ENCODE results near the gene KRT4. TPM values are rescaled to one million over a fixed set of nuclear protein-coding genes. Genes with fewer than 3 reads are reported as not detected.
"Not testable (repeated sequence)": the region's sequence is repeated elsewhere in the genome, so short reads cannot be mapped to it uniquely, and the experiment has no call there.

KRT4 gene
- total RNA-seq, 2 experiments from 2014 or later = not detected

DNA sequence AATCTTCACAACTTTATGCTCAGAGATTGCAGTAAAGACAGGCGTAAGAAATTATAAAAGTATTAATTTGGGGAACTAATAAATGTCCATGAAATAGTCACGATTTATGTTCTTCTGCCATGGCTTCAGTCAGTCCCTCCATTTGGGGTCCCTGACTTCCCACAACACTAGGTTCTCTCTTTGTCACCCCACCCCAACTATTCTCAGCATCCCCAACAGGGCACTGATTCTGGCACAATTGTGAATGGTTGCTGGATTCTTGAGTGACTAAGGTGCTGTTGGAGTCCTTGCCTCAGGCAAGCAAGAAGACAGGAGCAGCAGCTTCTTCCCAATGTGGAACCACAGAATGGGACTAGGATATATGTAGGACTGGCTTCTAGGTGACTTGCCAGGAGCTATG, 52.1 kb downstream of the KRT4 start:
- ChIA-PET POLR2A (no interaction called here), CTCF (ENCODE audit: unreplicated experiment) (no interaction called here)
- Histone ChIP-seq H3K4me2 (ENCODE audit: low read length) (no peak overlapping the region), H3K36me3 (ENCODE audit: insufficient read depth, low read length) (no peaks in the 10 kb centered on the region), H3K4me1 (ENCODE audit: insufficient read depth, low read length, poor library complexity, severe bottlenecking) (no peaks in the 10 kb centered on the region), H3K9me3 (ENCODE audit: low read length) (no peaks in the 10 kb centered on the region), H2AFZ (ENCODE audit: low read length) (no peak overlapping the region), H3K27ac (ENCODE audit: low read depth, low read length, poor library complexity, severe bottlenecking) (no peak overlapping the region), H3K79me2 (ENCODE audit: insufficient read depth, low read depth, low read length) (no peaks in the 10 kb centered on the region), H3K9me2 (ENCODE audit: insufficient read depth, low read length) (no peaks in the 10 kb centered on the region), H3K4me3 (ENCODE audit: low read depth, low read length, poor library complexity, severe bottlenecking) (no peak overlapping the region), H4K20me1 (ENCODE audit: insufficient read depth, low read length) (no peaks in the 10 kb centered on the region)
- TF ChIP-seq, protein P1, sequence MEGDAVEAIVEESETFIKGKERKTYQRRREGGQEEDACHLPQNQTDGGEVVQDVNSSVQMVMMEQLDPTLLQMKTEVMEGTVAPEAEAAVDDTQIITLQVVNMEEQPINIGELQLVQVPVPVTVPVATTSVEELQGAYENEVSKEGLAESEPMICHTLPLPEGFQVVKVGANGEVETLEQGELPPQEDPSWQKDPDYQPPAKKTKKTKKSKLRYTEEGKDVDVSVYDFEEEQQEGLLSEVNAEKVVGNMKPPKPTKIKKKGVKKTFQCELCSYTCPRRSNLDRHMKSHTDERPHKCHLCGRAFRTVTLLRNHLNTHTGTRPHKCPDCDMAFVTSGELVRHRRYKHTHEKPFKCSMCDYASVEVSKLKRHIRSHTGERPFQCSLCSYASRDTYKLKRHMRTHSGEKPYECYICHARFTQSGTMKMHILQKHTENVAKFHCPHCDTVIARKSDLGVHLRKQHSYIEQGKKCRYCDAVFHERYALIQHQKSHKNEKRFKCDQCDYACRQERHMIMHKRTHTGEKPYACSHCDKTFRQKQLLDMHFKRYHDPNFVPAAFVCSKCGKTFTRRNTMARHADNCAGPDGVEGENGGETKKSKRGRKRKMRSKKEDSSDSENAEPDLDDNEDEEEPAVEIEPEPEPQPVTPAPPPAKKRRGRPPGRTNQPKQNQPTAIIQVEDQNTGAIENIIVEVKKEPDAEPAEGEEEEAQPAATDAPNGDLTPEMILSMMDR (conservative IDR thresholded peaks at IDR 0.05; ENCODE audit: low read length) = no peak
- no peak for TF ChIP-seq EZH2phosphoT487 (IDR thresholded peaks at IDR 0.05; ENCODE audit: borderline replicate concordance, low read depth, low read length)
- no peak for DNase-seq (ENCODE audit: low spot score)
- intact Hi-C loops (cut with micrococcal nuclease; ENCODE audit: unreplicated experiment) = no loop called here
- BruUV-seq (replicated peaks) = no TSS peak

DNA sequence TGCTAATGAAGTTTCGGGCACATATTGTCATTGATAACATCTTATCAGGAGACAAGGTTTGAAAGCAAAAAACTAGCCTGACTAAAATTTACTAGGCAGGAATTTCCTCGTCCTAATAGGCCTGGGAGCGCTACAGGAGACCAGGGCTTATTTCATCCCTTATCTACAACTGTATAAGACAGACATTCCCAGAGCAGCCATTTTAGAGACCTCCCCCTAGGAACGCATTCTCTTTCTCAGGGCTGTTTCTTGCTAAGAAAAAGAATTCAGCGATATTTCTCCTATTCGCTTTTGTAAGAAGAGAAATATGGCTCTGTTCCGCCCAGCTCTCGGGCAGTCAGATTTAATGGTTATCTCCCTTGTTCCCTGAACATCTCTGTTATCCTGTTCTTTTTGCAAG, 52.7 kb downstream of the KRT4 start:
- intact Hi-C loops (cut with micrococcal nuclease; ENCODE audit: unreplicated experiment); CTCF ChIA-PET (ENCODE audit: unreplicated experiment); BruUV-seq (replicated peaks): not testable (repeated sequence)

DNA sequence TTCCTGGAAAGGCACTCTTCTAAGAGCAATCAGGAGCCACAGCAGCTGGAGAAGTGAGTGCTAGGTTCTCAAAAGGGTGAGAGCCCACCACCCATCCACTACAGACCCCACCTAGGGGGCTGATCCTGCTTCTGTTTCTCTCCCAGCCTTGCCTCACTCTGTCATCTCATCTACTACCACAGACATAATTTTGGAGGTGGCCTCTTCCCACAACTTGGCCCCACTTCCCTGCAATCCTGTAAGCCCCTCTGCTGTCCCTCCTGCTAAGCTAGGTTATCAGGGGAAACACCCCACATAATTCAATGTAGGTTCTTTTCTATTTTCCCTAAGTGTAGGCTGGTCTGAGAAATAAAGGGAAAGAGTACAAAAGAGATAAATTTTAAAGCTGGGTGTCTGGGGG, 53.3 kb downstream of the KRT4 start:
- no peak for DNase-seq (ENCODE audit: low spot score)
- Histone ChIP-seq H3K9me2 (ENCODE audit: insufficient read depth, low read length) (no peaks in the 10 kb centered on the region), H3K27ac (ENCODE audit: low read depth, low read length, poor library complexity, severe bottlenecking) (no peak overlapping the region), H3K9me3 (ENCODE audit: low read length) (no peaks in the 10 kb centered on the region), H3K36me3 (ENCODE audit: insufficient read depth, low read length) (no peaks in the 10 kb centered on the region), H4K20me1 (ENCODE audit: insufficient read depth, low read length) (no peaks in the 10 kb centered on the region), H3K4me2 (ENCODE audit: low read length) (no peak overlapping the region), H3K4me3 (ENCODE audit: low read depth, low read length, poor library complexity, severe bottlenecking) (no peak overlapping the region), H3K79me2 (ENCODE audit: insufficient read depth, low read depth, low read length) (no peaks in the 10 kb centered on the region), H2AFZ (ENCODE audit: low read length) (no peak overlapping the region), H3K4me1 (ENCODE audit: insufficient read depth, low read length, poor library complexity, severe bottlenecking) (no peaks in the 10 kb centered on the region)
- intact Hi-C loops (cut with micrococcal nuclease; ENCODE audit: unreplicated experiment) = no loop called here
- POLR2A ChIA-PET = no interaction called here
- TF ChIP-seq, protein P1 (conservative IDR thresholded peaks at IDR 0.05; ENCODE audit: low read length) = no peak
- TF ChIP-seq EZH2phosphoT487 (IDR thresholded peaks at IDR 0.05; ENCODE audit: borderline replicate concordance, low read depth, low read length) = no peak
- CTCF ChIA-PET (ENCODE audit: unreplicated experiment) = no interaction called here
- BruUV-seq (replicated peaks) = no TSS peak

More for the DNA sequence above, 52.7 kb downstream of the KRT4 start:
- POLR2A ChIA-PET; H3K36me3 ChIP-seq (ENCODE audit: insufficient read depth, low read length); H3K4me2 ChIP-seq (ENCODE audit: low read length); H3K79me2 ChIP-seq (ENCODE audit: insufficient read depth, low read depth, low read length); H3K27ac ChIP-seq (ENCODE audit: low read depth, low read length, poor library complexity, severe bottlenecking); H3K9me2 ChIP-seq (ENCODE audit: insufficient read depth, low read length); H3K4me1 ChIP-seq (ENCODE audit: insufficient read depth, low read length, poor library complexity, severe bottlenecking); DNase-seq (ENCODE audit: low spot score); H2AFZ ChIP-seq (ENCODE audit: low read length); H3K4me3 ChIP-seq (ENCODE audit: low read depth, low read length, poor library complexity, severe bottlenecking); H4K20me1 ChIP-seq (ENCODE audit: insufficient read depth, low read length); H3K9me3 ChIP-seq (ENCODE audit: low read length): not testable (repeated sequence)
